Endothelial cell of umbilical vein (primary cell): Measurements from ENCODE around the gene SLC4A2. TPM values are rescaled to one million over a fixed set of nuclear protein-coding genes. Genes with fewer than 3 reads are reported as not detected.

Source experiments
- BruUV-seq: library from RNA; stranded (reverse); fragments of 400-500 nt; replicated peaks from 2 replicates; lab custom pipeline; 2021; lab: Mats Ljungman, UMichigan
- CTCF ChIA-PET: fragments of 300-600, 350-600 bp; sonication (Branson Sonifier 250); formaldehyde crosslinking; loops from one replicate; lab custom pipeline; 2021; ENCODE audit warnings: antibody characterized with exemption, inconsistent platforms; lab: Charles Lee
- POLR2A ChIA-PET: fragments of 300-600, 350-600 bp; sonication (Branson Sonifier 250); formaldehyde crosslinking; loops from one replicate; lab custom pipeline; 2021; ENCODE audit warnings: antibody characterized with exemption, inconsistent platforms; lab: Charles Lee
- DNase-seq: peaks from one replicate; pipeline ENCODE4 v3.0.0-alpha.2; 2011; ENCODE audit warnings: low read depth, low spot score
- FAIRE-seq: peaks from 2 replicates; lab custom pipeline; 2011; peaks lifted over from hg19 to GRCh38; lab: Jason Lieb, UNC
- H2AFZ ChIP-seq: 2 replicates; pipeline ENCODE4 v1.6.0; 2012; ENCODE audit warnings: low read depth, low read length, control low read depth, inconsistent platforms
- H3K27ac ChIP-seq: 2 replicates; pipeline ENCODE4 v1.5.1; 2011; ENCODE audit warnings: low read depth, mild to moderate bottlenecking, control low read depth, low read length, moderate library complexity; ENCODE audit not compliant: insufficient read depth
- H3K27me3 ChIP-seq, 2 experiments: 2 replicates each; pipeline versions ENCODE4 v1.6.0 to v1.6.1; 2011; ENCODE audit warnings: low read length in 2 of 2, mixed read lengths in 1 of 2; ENCODE audit not compliant: control insufficient read depth in 2 of 2, insufficient read depth in 2 of 2
- H3K36me3 ChIP-seq, 2 experiments: 2 replicates in 1 of 2; 3 replicates in 1 of 2; pipeline ENCODE4 v1.5.1; 2011; ENCODE audit warnings: low read length in 2 of 2, mild to moderate bottlenecking in 1 of 2, moderate library complexity in 1 of 2; ENCODE audit not compliant: control insufficient read depth in 2 of 2, insufficient read depth in 2 of 2; ENCODE audit errors: extremely low read depth in 1 of 2
- H3K4me1 ChIP-seq: 3 replicates; pipeline ENCODE4 v1.5.1; 2011; ENCODE audit warnings: mild to moderate bottlenecking, low read length; ENCODE audit not compliant: control insufficient read depth, insufficient read depth; ENCODE audit errors: extremely low read depth
- H3K4me2 ChIP-seq: 2 replicates; pipeline ENCODE4 v1.6.1; 2011; ENCODE audit warnings: low read length, control low read depth, mixed read lengths; ENCODE audit not compliant: insufficient read depth
- H3K4me3 ChIP-seq, 3 experiments: fragments of 200-600 bp in 1 of 3; sonication (generic), shearing (Covaris generic) in 1 of 3; replicated peaks in 1 of 3; 2 replicates each; pipeline ENCODE4 v1.5.1; 2011 to 2016; ENCODE audit warnings: control low read depth in 3 of 3, low read length in 3 of 3, mild to moderate bottlenecking in 2 of 3, inconsistent platforms in 1 of 3, low read depth in 1 of 3, moderate library complexity in 1 of 3; ENCODE audit not compliant: insufficient read depth in 1 of 3
- H3K79me2 ChIP-seq: 2 replicates; pipeline ENCODE4 v1.6.0; 2012; ENCODE audit warnings: low read length, inconsistent platforms; ENCODE audit not compliant: control insufficient read depth, insufficient read depth
- H3K9ac ChIP-seq: replicated peaks from 2 replicates; pipeline ENCODE3; 2011; ENCODE audit warnings: low read length, control low read depth; ENCODE audit not compliant: insufficient read depth; ENCODE audit errors: extremely low read depth
- H3K9me1 ChIP-seq: replicated peaks from 3 replicates; pipeline ENCODE4 v1.6.0; 2011; ENCODE audit warnings: mild to moderate bottlenecking, low read length; ENCODE audit not compliant: control insufficient read depth, insufficient read depth; ENCODE audit errors: extremely low read depth
- H3K9me3 ChIP-seq: replicated peaks from 2 replicates; pipeline ENCODE4 v1.5.1; 2012; ENCODE audit warnings: low read length, inconsistent platforms; ENCODE audit not compliant: control insufficient read depth, insufficient read depth
- H4K20me1 ChIP-seq: replicated peaks from 2 replicates; pipeline ENCODE3; 2011; ENCODE audit warnings: mild to moderate bottlenecking, low read length; ENCODE audit not compliant: control insufficient read depth, insufficient read depth; ENCODE audit errors: extremely low read depth
- CTCF ChIP-seq, 2 donors: IDR thresholded peaks; 1 replicate in 1 of 2; 2 replicates in 1 of 2; pipeline ENCODE4 v1.5.1; 2011; ENCODE audit warnings: low read length in 2 of 2, mild to moderate bottlenecking in 2 of 2, moderate library complexity in 2 of 2, control low read depth in 1 of 2, inconsistent platforms in 1 of 2, low read depth in 1 of 2; ENCODE audit not compliant: insufficient read depth in 1 of 2; ENCODE audit errors: extremely low read depth in 1 of 2
- EZH2 ChIP-seq: IDR thresholded peaks from 2 replicates; pipeline ENCODE4 v1.6.1; 2012; ENCODE audit warnings: borderline replicate concordance, low read depth, mild to moderate bottlenecking, moderate library complexity, low read length, inconsistent platforms; ENCODE audit not compliant: severe bottlenecking
- FOS ChIP-seq: IDR thresholded peaks from 2 replicates; pipeline ENCODE4 v1.6.1; 2011; ENCODE audit warnings: mild to moderate bottlenecking, low read length, moderate library complexity, borderline replicate concordance; ENCODE audit not compliant: insufficient read depth
- GATA2 ChIP-seq: IDR thresholded peaks from 2 replicates; pipeline ENCODE4 v1.7.0; 2011; ENCODE audit warnings: low read depth, mild to moderate bottlenecking, moderate library complexity, mixed read lengths, low read length; ENCODE audit not compliant: insufficient read length, insufficient read depth
- JUN ChIP-seq: IDR thresholded peaks from 2 replicates; pipeline ENCODE4 v1.6.1; 2011; ENCODE audit warnings: borderline replicate concordance, low read depth; ENCODE audit not compliant: insufficient read length, insufficient read depth
- MAX ChIP-seq: IDR thresholded peaks from 2 replicates; pipeline ENCODE4 v1.6.1; 2011; ENCODE audit not compliant: insufficient read depth, insufficient read length
- MYC ChIP-seq: IDR thresholded peaks from one replicate; pipeline ENCODE4 v1.6.1; 2011; ENCODE audit warnings: mild to moderate bottlenecking, low read depth, low read length
- POLR2A ChIP-seq: IDR thresholded peaks from 2 replicates; pipeline ENCODE4 v1.6.1; 2012; ENCODE audit warnings: low read depth, mild to moderate bottlenecking, control low read depth, low read length
- POLR2AphosphoS5 ChIP-seq: IDR thresholded peaks from 2 replicates; pipeline ENCODE4 v1.6.1; 2012; ENCODE audit warnings: low read depth, mild to moderate bottlenecking, control low read depth, low read length, moderate library complexity; ENCODE audit not compliant: insufficient read depth
- dilution Hi-C: fragments of 300-500 bp; cut with MboI; formaldehyde crosslinking; loops from one replicate; pipeline ENCODE4 v1.15.0; 2019; ENCODE audit warnings: low sequenced_read_pairs; ENCODE audit not compliant: extremely low pct_ligation_motif_present
- intact Hi-C: fragments of 100-400 bp; cut with micrococcal nuclease; formaldehyde crosslinking; loops from one replicate; pipeline ENCODE4 v1.10.0; 2022
- polyA plus RNA-seq, 4 experiments: library from polyadenylated mRNA; depleted of rRNA in 3 of 4; stranded (reverse) in 3 of 4; unstranded in 1 of 4; fragments of >200 nt; gene quantifications; 2 replicates each; pipeline versions ENCODE4 v1.2.1 to v1.2.3, GENCODE V29; 2011 to 2012; ENCODE audit warnings: missing spikeins in 1 of 4
- total RNA-seq: library from RNA; stranded (reverse); gene quantifications from 2 replicates; pipeline ENCODE4 v1.2.3, GENCODE V29; 2021

Gene SLC4A2
- total and polyA plus RNA-seq, 2 donors (not counting 3 experiments of a cell fraction or from before 2014, with no cell fraction given), result 108 to 172 TPM

- H3K36me3 ChIP-seq, result peaks cover 6 to 52% of the 10 kb centered on the region in 2 experiments
- no peak for DNase-seq
- TF ChIP-seq FOS, result no peak
- TF ChIP-seq JUN, result no peak
- TF ChIP-seq MYC, result no peak
- no peak for TF ChIP-seq EZH2
- no peak for TF ChIP-seq POLR2AphosphoS5
- TF ChIP-seq CTCF (IDR thresholded peaks at IDR 0.05; ENCODE audit: extremely low read depth in 1 of 2, insufficient read depth in 1 of 2, low read depth in 1 of 2, low read length in 2 of 2), result no peak
- TF ChIP-seq MAX, result no peak
- no peak for TF ChIP-seq POLR2A
- TF ChIP-seq GATA2, result no peak
- intact Hi-C loops (loop anchor here (1.0 kb wide), 3 partner anchors 47 to 178 kb away; no protein-coding TSS in a partner anchor), dilution Hi-C loops (no loop called here)
- ChIA-PET CTCF (interaction anchor here (1.4 to 1.8 kb wide), 13 partner anchors 10 to 180 kb away, joined by 3 to 33 read pairs (median 10); partner anchors contain the start of gene ABCB8), POLR2A (no interaction called here)
- peaks cover 6% of the 10 kb centered on the region for H3K4me1 ChIP-seq
- H2AFZ ChIP-seq, result no peak overlapping the region
- no TSS peak for BruUV-seq
- H3K27ac ChIP-seq, result no peak overlapping the region
- H3K9ac ChIP-seq, result no peak overlapping the region
- H3K27me3 ChIP-seq, result no peaks in the 10 kb centered on the region
- no peak overlapping the region for H3K4me3 ChIP-seq
- FAIRE-seq, result no peak
- H4K20me1 ChIP-seq, result peaks cover 2% of the 10 kb centered on the region
- H3K9me3 ChIP-seq, result no peaks in the 10 kb centered on the region
- no peaks in the 10 kb centered on the region for H3K79me2 ChIP-seq
- no peak overlapping the region for H3K4me2 ChIP-seq
- H3K9me1 ChIP-seq, result no peaks in the 10 kb centered on the region
Measured at GRCh38 chr7:151124899-151125399, 65.6 kb downstream of the SLC4A2 start.
